A549 treated with GW870086 at 1 μM for 4 hours (cell line): ENCODE measurements around the gene PLA2G2A. TPM values are rescaled to one million over a fixed set of nuclear protein-coding genes. Genes with fewer than 3 reads are reported as not detected.

Experiments used
- total RNA-seq: library from RNA; stranded (reverse); fragments of 200-300 nt; extraction: Qiagen RNA extraction; gene quantifications from 5 replicates; pipeline ENCODE4 v1.2.3, GENCODE V29; 2022; ENCODE audit warnings: low read depth

Gene PLA2G2A, protein sequence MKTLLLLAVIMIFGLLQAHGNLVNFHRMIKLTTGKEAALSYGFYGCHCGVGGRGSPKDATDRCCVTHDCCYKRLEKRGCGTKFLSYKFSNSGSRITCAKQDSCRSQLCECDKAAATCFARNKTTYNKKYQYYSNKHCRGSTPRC
- total RNA-seq: not detected in 5 replicates

DNA sequence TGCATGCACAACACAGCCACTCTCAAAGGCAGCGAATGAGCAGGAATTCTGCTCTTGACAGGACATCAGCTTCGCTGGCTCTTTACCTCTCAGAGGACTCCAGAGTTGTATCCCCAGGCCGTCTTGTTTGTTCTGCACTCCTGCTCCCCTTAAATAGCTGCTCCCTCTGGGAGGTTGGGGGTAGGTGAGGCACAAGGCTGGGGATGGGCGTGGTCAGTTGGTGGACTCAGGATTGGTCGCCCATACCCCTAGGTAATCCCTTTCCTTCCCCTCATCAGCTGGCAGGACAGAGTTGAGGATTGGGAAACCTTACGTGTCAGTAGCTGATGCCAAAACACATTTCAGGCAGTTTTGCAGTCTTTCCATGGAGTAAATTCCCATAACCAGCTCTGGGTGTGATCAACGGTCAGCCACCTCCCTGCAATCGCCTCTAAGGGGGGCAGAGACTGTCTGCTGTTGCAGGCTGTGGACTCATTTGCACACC is at the start of gene PLA2G2A:
PLA2G2A (minus strand) TSS at position 125 of the 484 bp plus-strand sequence. CDS start 845 bp downstream, outside the sequence.

Other genes with a start within 250 kb of the PLA2G2A start
- gene TMCO4, start 179.7 kb downstream of the PLA2G2A start, total RNA-seq: 5.3 to 8.1 TPM (median 7.2 TPM) in 5 replicates
- not detected in 5 replicates for gene RNF186, start 164.3 kb downstream of the PLA2G2A start, total RNA-seq
- 2.2 to 3.1 TPM (median 2.7 TPM) in 5 replicates for gene OTUD3, start 97.2 kb downstream of the PLA2G2A start, total RNA-seq
- gene PLA2G2E, start 56.0 kb downstream of the PLA2G2A start, total RNA-seq: not detected in 5 replicates
- not detected in 5 replicates for gene PLA2G5, start 90.6 kb upstream of the PLA2G2A start, total RNA-seq
- not detected in 5 replicates for gene PLA2G2D, start 139.9 kb upstream of the PLA2G2A start, total RNA-seq
- not detected in 5 replicates for gene PLA2G2F, start 159.7 kb upstream of the PLA2G2A start, total RNA-seq
- not detected in 5 replicates for gene UBXN10, start 206.5 kb upstream of the PLA2G2A start, total RNA-seq
- not detected in 5 replicates for gene PLA2G2C, start 206.9 kb upstream of the PLA2G2A start, total RNA-seq